SJCRH30 (cell line): Measurements from ENCODE around the gene COQ8A. TPM values are rescaled to one million over a fixed set of nuclear protein-coding genes. Genes with fewer than 3 reads are reported as not detected.
"Not testable (repeated sequence)": the region's sequence is repeated elsewhere in the genome, so short reads cannot be mapped to it uniquely, and the experiment has no call there.

Experiments
- DNase-seq, 2 experiments: peaks; one replicate each; pipeline ENCODE4 v3.0.0-alpha.2; 2015 to 2020
- H3K27ac ChIP-seq: fragments of 250-450 bp; sonication (Bioruptor Pico); 2 replicates; pipeline ENCODE4 v1.5.1; 2020; ENCODE audit warnings: mild to moderate bottlenecking, moderate library complexity
- H3K27me3 ChIP-seq: fragments of 250-450 bp; sonication (Bioruptor Pico); 2 replicates; pipeline ENCODE4 v1.5.1; 2020; ENCODE audit warnings: mild to moderate bottlenecking, moderate library complexity
- H3K36me3 ChIP-seq: fragments of 250-450 bp; sonication (Bioruptor Pico); 2 replicates; pipeline ENCODE4 v1.5.1; 2020; ENCODE audit warnings: mild to moderate bottlenecking, moderate library complexity
- H3K4me1 ChIP-seq: fragments of 250-450 bp; sonication (Bioruptor Pico); 2 replicates; pipeline ENCODE4 v1.5.1; 2020; ENCODE audit warnings: mild to moderate bottlenecking, moderate library complexity
- H3K4me3 ChIP-seq: fragments of 250-450 bp; sonication (Bioruptor Pico); 2 replicates; pipeline ENCODE4 v1.5.1; 2020; ENCODE audit warnings: mild to moderate bottlenecking, moderate library complexity
- H3K9me3 ChIP-seq: fragments of 250-450 bp; sonication (Bioruptor Pico); replicated peaks from 2 replicates; pipeline ENCODE4 v1.5.1; 2020; ENCODE audit warnings: mild to moderate bottlenecking, moderate library complexity
- total RNA-seq: library from RNA; depleted of rRNA; stranded (reverse); fragments of >200 nt; shearing (Covaris generic); gene quantifications from 2 replicates; pipeline ENCODE4 v1.2.3, GENCODE V29; 2014

Gene COQ8A
- total RNA-seq, 1 experiment from 2014 or later, result 26.9 TPM

DNA sequence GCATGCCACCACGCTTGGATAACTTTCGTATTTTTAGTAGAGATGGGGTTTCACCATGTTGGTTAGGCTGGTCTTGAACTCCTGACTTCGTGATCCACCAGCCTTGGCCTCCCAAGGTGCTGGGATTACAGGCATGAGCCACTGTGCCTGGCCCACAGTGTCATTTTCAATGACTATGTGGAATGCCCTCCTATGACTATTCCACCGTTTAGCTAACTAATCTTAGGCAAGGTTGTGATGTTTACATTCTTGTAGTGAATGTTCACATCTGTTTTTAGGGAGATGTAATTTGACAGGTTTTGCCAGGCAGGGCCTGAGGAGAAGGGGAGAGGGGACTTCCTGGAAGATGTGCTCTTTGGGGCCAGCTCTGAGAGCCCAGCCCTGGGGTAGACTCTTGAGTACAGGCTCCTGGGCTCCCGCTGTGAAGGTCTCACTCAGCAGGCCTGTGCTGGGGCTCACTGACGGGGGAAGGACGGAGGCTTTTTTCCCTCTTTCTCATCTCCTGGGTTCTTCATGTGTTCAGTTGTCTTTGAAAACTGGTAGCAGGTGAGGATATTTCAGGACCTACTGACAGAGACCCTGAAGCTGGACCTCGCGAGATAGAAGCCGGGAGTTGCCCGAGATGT is 13.2 kb downstream of the COQ8A start:
- H3K4me1 ChIP-seq, result no peaks in the 10 kb centered on the region
- H3K4me3 ChIP-seq, result no peak overlapping the region
- no peaks in the 10 kb centered on the region for H3K9me3 ChIP-seq
- no peak overlapping the region for H3K27ac ChIP-seq
- DNase-seq, result no peak
- no peaks in the 10 kb centered on the region for H3K27me3 ChIP-seq
- H3K36me3 ChIP-seq, result no peaks in the 10 kb centered on the region

DNA sequence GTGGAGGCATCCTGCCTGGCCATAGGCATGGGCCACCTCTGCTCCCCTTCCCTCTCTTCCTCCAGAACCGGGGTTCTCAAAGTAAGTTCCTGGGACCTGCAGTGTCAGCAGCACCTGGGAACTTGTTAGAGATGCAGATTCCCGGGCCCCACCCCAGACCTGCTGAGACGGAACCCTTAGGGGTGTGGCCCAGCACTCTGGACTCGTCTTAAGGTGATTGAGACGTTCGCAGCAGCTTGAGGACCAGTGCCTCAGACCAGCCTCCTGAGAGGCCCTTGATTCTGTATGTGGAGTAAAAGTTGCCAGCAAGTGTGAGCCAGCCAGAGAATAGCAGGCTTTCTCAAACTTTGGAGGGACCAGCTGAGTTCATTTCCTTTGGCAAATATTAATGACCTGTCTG is 14.2 kb downstream of the COQ8A start:
- Histone ChIP-seq H3K36me3 (no peaks in the 10 kb centered on the region), H3K4me3 (no peak overlapping the region), H3K9me3 (no peaks in the 10 kb centered on the region), H3K4me1 (no peaks in the 10 kb centered on the region), H3K27me3 (no peaks in the 10 kb centered on the region), H3K27ac (no peak overlapping the region)
- DNase-seq, result no peak

DNA sequence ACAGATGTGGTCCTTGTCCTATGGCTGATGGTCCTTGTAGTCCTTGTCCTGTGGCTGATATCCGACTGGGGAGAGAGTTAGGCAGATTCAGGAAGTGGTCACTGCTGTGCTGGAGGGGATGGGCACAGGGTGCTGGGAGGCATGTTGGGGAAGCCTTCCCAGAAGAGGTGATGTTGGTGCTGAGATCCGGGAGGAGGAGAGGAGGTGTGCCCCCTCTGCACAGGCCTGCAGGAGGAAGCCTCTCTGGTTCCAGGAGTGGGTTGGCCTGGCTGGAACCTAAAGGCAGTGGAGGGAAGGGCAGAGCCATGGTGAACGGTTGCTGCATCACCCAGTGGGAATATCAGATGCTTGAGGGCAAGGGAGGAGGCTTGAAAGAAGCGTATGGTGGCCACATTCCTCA is 14.7 kb downstream of the COQ8A start:
- no peak overlapping the region for H3K4me3 ChIP-seq
- H3K36me3 ChIP-seq, result no peaks in the 10 kb centered on the region
- no peak for DNase-seq
- no peaks in the 10 kb centered on the region for H3K4me1 ChIP-seq
- H3K9me3 ChIP-seq, result no peaks in the 10 kb centered on the region
- no peak overlapping the region for H3K27ac ChIP-seq
- no peaks in the 10 kb centered on the region for H3K27me3 ChIP-seq

DNA sequence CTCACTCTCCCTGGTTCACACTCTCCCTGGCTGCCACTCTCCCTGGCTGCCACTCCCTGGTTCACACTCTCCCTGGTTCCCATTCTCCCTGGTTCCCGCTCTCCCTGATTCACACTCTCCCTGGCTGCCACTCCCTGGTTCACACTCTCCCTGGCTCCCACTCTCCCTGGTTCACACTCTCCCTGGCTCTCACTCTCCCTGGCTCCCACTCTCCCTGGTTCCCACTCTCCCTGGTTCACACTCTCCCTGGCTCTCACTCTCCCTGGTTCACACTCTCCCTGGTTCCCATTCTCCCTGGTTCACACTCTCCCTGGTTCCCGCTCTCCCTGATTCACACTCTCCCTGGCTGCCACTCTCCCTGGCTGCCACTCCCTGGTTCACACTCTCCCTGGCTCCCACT is 15.8 kb downstream of the COQ8A start:
- not testable (repeated sequence) for H3K27me3 ChIP-seq, H3K4me1 ChIP-seq, DNase-seq, H3K27ac ChIP-seq, H3K4me3 ChIP-seq, H3K9me3 ChIP-seq, H3K36me3 ChIP-seq

DNA sequence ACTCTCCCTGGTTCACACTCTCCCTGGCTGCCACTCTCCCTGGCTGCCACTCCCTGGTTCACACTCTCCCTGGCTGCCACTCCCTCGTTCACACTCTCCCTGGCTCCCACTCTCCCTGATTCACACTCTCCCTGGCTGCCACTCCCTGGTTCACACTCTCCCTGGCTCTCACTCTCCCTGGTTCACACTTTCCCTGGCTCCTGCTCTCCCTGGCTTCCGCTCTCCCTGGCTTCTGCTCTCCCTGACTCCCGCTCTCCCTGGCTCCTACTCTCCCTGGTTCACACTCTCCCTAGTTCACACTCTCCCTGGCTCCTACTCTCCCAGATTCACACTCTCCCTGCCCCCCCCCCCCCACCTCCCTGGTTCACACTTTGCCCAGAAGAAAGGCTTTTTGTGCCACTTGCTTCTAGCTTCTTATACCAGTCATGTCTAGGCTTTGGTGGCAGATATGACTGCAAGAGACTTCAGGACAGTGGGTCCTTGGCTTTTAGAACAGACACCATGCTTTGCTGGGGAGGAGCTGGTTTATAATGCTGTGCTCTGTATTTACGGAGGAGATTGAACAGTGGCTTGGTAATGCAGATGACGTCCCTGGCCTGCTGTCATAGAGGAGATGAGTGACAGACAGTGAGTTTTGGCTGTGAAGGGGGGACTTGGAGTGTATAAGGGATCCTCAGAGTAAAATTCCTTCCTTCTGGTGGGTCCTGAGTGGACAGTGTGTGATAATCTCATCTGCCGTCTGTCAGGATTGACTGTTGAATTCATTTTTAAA is 17.0 kb downstream of the COQ8A start:
- H3K9me3 ChIP-seq, result no peaks in the 10 kb centered on the region
- H3K27me3 ChIP-seq, result no peaks in the 10 kb centered on the region
- no peak overlapping the region for H3K4me3 ChIP-seq
- no peak for DNase-seq
- H3K4me1 ChIP-seq, result no peaks in the 10 kb centered on the region
- H3K36me3 ChIP-seq, result no peaks in the 10 kb centered on the region
- no peak overlapping the region for H3K27ac ChIP-seq

DNA sequence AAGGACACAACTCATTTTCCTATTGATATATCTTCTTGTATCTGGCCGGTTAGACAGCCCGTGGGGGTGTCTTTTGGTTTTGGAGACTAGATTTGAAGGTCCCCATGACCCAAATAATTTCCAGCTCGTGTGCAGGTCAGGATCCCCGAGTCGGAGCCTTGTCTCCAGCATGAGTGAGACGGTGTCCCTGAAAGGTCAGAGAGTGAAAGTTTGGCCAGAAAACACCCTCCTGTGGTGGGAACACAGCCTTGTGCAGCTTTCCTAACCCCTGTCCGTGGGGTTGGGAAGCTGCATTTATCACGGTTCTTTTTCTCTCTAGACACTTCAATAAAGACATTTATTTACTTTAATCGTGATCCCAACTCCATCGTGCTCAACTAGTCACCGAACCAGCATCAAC is 17.6 kb downstream of the COQ8A start:
- no peak for DNase-seq
- H3K36me3 ChIP-seq, result no peaks in the 10 kb centered on the region
- H3K4me1 ChIP-seq, result no peaks in the 10 kb centered on the region
- no peaks in the 10 kb centered on the region for H3K27me3 ChIP-seq
- H3K27ac ChIP-seq, result no peak overlapping the region
- H3K4me3 ChIP-seq, result no peak overlapping the region
- H3K9me3 ChIP-seq, result no peaks in the 10 kb centered on the region

DNA sequence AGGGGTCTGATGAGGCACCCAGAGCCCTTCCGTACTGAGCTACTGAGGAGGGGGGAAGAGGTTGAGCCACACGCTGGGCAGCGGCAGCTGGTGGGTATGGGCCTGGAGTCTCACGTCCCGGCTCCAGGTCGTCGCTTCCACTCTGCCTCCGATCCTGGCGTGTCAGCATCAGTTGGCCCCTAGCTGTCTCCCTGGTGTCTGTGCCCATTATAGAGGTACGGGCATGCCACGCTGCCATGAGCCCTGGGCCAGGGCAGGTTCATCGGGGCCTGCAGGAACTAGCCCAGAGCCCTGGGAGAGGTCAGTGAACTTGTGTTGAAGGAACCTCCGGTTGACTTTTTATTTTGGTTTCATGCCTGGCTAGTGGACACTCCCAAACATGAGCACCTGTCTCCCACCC is 18.2 kb downstream of the COQ8A start:
- no peaks in the 10 kb centered on the region for H3K27me3 ChIP-seq
- no peaks in the 10 kb centered on the region for H3K9me3 ChIP-seq
- H3K4me1 ChIP-seq, result no peaks in the 10 kb centered on the region
- H3K36me3 ChIP-seq, result no peaks in the 10 kb centered on the region
- DNase-seq, result no peak
- H3K4me3 ChIP-seq, result no peak overlapping the region
- H3K27ac ChIP-seq, result no peak overlapping the region

DNA sequence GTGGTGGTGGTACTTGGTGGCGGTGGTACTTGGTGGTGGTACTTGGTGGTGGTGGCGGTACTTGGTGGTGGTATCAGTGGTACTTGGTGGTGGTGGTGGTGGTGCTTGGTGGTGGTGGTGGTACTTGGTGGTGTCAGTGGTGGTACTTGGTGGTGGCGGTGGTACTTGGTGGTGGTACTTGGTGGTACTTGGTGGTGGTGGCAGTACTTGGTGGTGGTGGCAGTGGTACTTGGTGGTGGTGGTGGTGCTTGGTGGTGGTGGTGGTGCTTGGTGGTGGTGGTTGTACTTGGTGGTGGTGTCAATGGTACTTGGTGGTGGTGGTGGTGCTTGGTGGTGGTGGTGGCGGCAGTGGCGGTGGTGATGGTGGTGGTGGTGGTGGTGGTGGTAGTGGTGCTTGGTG is 20.2 kb downstream of the COQ8A start:
- Histone ChIP-seq H3K9me3 (no peaks in the 10 kb centered on the region), H3K4me3 (no peak overlapping the region), H3K36me3 (no peaks in the 10 kb centered on the region), H3K27ac (no peak overlapping the region), H3K4me1 (no peaks in the 10 kb centered on the region), H3K27me3 (no peaks in the 10 kb centered on the region)
- no peak for DNase-seq

DNA sequence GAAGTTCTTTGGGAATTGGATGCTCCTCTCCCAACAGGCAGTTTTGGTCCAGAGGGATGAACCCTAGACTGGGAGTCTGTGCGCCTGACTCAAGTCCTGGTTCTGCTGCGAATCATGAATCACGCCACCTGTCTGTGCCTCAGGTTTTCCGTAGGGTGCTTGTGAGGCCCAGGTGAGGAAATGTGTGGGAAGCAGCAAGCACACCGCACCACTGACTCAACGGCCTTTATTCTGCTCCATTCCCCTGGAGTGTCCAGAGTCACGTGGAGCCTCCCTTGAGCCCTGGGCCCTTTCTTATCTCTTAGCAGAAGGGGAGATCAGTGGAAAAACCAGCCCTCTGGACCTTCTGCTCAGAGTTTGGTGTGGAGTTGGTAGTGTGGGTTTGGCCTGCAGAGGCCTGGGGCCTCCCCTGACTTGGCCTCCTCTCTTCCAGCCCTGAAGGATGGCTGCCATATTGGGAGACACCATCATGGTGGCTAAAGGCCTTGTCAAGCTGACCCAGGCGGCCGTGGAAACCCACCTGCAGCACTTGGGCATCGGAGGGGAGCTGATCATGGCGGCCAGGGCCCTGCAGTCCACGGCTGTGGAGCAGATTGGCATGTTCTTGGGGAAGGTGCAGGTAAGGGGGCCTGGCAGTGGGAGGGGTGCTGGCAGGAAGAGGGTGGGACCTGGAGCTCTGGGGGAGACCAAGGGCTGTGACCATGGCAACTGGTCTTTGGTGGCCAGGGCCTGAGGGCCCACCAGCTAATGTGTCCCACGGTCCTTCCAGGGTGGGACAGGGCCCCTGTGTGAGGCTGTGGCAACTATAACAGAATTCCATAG is 21.1 kb downstream of the COQ8A start:
- Histone ChIP-seq H3K27ac (no peak overlapping the region), H3K27me3 (no peaks in the 10 kb centered on the region), H3K4me3 (no peak overlapping the region), H3K36me3 (no peaks in the 10 kb centered on the region), H3K4me1 (no peaks in the 10 kb centered on the region), H3K9me3 (no peaks in the 10 kb centered on the region)
- DNase-seq, result no peak

DNA sequence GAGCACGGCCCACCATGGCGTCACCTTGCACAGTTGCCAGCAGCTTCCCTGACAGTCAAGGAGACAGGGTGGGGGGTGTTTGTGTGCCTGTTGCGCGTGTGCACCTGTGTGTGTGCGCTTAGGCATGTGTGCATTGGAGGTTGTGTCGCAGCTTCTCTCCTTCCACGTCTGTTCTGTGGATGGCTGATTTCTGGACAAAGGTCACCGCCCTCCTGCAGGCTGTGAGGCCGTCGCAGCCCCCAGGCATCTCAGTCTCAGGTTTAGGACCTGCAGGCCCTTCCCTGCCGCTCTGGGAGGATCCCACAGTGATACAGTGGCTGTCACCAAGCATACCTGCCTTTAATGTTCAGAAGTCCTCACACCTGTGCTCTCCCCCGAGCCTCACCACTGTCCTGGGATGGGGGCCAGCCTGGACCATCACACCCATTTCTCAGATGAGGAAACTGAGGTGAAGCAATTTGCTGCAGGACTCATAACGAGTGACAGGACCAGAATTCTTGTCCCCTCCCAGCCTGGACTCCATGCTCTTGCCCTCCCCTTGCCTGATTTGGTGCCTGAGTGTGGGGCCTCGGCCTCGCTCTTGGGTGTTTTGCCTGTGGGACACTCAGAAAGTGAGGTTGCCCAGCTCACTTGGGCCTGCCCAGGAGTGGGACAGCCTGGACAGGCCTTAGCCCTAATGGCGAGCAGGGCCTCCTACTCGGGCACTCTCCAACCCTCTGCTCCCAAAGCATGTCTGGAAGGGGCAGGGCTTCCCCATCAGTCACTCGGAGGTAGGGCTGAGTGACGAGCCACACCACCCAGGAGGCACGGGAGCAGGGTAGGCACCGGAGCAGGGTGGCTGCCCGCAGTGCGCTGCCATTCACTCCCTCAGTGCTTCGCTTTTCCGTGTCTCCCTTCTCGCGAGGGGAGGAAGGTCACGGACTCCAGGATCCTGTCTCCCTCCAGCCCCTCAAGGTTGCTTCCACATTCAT is 22.6 kb downstream of the COQ8A start:
- Histone ChIP-seq H3K4me1 (no peaks in the 10 kb centered on the region), H3K36me3 (no peaks in the 10 kb centered on the region), H3K9me3 (no peaks in the 10 kb centered on the region), H3K27me3 (no peaks in the 10 kb centered on the region), H3K27ac (no peak overlapping the region), H3K4me3 (no peak overlapping the region)
- DNase-seq, result no peak

DNA sequence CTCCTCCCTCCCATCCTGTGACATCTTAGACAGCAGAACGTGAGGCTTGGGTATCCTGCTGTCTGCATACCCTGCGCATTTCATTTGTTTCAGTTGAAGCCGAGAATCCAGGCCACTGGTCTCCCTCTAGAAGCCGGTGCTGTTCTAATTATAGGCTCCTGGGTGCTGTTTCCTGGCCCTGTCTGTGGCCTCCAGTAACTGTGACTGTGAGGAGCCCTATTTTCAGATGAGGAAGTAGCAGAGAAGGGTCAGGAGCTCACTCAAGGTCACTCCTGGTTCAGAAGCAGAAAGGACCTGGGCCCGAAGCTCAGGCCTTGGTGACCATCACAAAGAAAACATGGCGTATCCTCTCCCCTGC is 24.0 kb downstream of the COQ8A start:
- H3K27me3 ChIP-seq, result no peaks in the 10 kb centered on the region
- no peak overlapping the region for H3K27ac ChIP-seq
- DNase-seq, result no peak
- no peaks in the 10 kb centered on the region for H3K9me3 ChIP-seq
- no peak overlapping the region for H3K4me3 ChIP-seq
- H3K4me1 ChIP-seq, result no peaks in the 10 kb centered on the region
- no peaks in the 10 kb centered on the region for H3K36me3 ChIP-seq

DNA sequence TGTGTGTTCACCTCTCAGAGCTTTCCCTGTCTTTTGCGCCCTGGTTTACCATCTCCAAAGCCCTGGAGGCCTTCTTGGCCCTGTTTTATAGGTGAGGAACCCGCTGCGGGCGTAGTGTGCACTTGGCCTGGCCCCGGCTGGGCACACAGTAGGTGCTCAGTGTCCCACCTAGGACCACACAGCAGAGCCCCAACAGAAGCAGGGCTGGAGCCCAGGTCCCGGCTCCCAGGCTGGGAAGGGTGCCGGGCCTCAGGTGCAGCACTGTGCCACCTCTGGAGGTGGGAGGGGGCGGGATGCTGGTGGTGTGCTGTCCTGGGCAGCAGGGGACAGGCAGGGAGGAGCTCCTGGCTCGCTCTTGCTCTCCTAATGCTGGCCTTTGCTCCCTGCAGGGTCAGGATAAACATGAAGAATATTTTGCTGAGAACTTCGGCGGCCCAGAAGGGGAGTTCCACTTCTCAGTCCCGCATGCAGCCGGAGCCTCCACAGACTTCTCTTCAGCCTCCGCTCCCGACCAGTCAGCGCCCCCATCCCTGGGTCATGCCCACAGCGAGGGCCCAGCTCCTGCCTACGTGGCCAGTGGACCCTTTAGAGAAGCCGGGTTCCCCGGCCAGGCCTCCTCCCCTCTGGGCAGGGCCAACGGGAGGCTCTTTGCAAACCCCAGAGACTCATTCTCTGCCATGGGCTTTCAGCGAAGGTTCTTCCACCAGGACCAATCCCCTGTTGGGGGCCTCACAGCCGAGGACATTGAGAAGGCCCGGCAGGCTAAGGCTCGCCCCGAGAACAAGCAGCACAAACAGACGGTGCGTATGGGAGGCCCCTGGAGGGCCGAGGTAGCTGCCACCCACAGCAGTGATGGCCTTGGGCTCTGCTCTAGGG is 24.8 kb downstream of the COQ8A start:
- no peaks in the 10 kb centered on the region for H3K27me3 ChIP-seq
- H3K4me1 ChIP-seq, result no peaks in the 10 kb centered on the region
- no peaks in the 10 kb centered on the region for H3K36me3 ChIP-seq
- H3K4me3 ChIP-seq, result no peak overlapping the region
- no peak for DNase-seq
- no peak overlapping the region for H3K27ac ChIP-seq
- H3K9me3 ChIP-seq, result no peaks in the 10 kb centered on the region

DNA sequence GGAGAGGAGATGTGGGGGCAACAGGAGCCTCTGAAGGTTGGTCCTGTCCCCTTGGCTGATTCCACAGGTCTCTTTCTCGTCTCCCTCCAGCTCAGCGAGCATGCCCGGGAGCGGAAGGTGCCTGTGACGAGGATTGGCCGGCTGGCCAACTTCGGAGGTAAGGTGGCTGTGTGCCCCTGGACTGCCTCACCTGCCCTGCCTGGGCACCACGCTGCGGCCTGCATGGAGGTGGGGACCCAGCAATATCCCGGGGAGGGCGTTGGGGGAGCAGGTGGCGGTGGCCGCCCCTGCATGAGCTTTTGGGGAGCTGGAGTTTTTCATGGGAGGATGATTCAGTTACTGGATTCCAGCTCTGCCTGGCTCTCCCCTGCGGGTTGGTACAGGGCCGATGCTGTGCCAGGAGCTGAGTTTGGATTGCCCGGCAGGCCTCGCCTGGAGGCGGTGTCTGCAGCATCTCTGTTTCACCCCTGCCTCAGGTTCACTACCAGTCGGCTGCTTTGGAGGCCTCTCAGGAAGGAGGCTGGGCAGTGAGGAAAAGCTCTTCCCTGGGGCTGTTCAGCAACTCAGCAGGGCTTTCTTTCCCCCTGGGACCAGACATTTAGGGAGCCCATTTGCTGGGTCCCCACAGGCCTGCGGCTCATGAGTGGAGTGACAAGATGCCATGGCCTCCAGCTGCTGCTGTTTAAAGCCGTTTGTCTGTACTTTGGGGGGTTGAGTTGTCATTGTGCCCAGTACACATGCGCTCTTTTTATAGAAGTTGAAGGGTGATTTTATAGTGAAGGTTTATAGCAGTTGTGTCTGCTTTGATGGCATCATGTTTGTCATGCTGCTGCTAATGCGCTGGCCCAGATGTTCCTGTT is 25.7 kb downstream of the COQ8A start:
- no peak overlapping the region for H3K4me3 ChIP-seq
- H3K4me1 ChIP-seq, result no peaks in the 10 kb centered on the region
- no peaks in the 10 kb centered on the region for H3K36me3 ChIP-seq
- no peaks in the 10 kb centered on the region for H3K27me3 ChIP-seq
- DNase-seq, result no peak
- no peaks in the 10 kb centered on the region for H3K9me3 ChIP-seq
- H3K27ac ChIP-seq, result no peak overlapping the region
